ENCODE data around the gene ATP11A. TPM values are rescaled to one million over a fixed set of nuclear protein-coding genes. Genes with fewer than 3 reads are reported as not detected.

Gene ATP11A
- total and polyA plus RNA-seq, 2 experiments from 2014 or later: 12.3 to 52.6 TPM

DNA sequence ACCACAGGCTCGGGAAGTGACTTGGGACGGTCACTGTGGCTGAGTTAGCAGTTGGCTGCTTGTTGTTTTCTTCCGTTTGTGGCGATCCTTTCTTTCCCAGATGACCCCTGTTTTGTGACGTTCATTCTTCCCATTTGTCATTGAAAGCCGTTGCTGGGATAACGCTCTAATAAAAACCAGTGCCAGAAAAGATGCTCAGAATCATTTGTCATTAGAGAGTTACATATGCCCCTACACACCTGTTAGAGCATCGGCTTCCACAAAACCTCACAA lies 239.9 kb downstream of the ATP11A start:
- H3K4me1 ChIP-seq (ENCODE audit: insufficient read depth): no peaks in the 10 kb centered on the region
- H2AFZ ChIP-seq: no peak overlapping the region
- no peaks in the 10 kb centered on the region for H3K27me3 ChIP-seq (ENCODE audit: insufficient read depth)
- no peaks in the 10 kb centered on the region for H3K79me2 ChIP-seq (replicated peaks; ENCODE audit: insufficient read depth)
- Mint-ChIP-seq H3K27me3 (ENCODE audit: insufficient read depth, low read depth, poor library complexity) (peaks cover 14% of the 10 kb centered on the region), H3K4me3 (no peak overlapping the region), H3K4me1 (peaks cover 21% of the 10 kb centered on the region), H3K36me3 (ENCODE audit: low read depth) (peaks cover 12% of the 10 kb centered on the region), H3K9me3 (peaks cover 7% of the 10 kb centered on the region; the same call in 2 of the 3 replicates), H3K27ac (no peak overlapping the region)
- H3K27ac ChIP-seq (ENCODE audit: low read depth): no peak overlapping the region
- H3K9me2 ChIP-seq (ENCODE audit: insufficient read depth): no peaks in the 10 kb centered on the region
- ATAC-seq: no peak
- no peaks in the 10 kb centered on the region for H3F3A ChIP-seq (replicated peaks; ENCODE audit: low read depth)
- no peak for DNase-seq (ENCODE audit: low spot score)
- H3K4me2 ChIP-seq: no peak overlapping the region
- no peak overlapping the region for H3K4me3 ChIP-seq
- TF ChIP-seq, protein P1, sequence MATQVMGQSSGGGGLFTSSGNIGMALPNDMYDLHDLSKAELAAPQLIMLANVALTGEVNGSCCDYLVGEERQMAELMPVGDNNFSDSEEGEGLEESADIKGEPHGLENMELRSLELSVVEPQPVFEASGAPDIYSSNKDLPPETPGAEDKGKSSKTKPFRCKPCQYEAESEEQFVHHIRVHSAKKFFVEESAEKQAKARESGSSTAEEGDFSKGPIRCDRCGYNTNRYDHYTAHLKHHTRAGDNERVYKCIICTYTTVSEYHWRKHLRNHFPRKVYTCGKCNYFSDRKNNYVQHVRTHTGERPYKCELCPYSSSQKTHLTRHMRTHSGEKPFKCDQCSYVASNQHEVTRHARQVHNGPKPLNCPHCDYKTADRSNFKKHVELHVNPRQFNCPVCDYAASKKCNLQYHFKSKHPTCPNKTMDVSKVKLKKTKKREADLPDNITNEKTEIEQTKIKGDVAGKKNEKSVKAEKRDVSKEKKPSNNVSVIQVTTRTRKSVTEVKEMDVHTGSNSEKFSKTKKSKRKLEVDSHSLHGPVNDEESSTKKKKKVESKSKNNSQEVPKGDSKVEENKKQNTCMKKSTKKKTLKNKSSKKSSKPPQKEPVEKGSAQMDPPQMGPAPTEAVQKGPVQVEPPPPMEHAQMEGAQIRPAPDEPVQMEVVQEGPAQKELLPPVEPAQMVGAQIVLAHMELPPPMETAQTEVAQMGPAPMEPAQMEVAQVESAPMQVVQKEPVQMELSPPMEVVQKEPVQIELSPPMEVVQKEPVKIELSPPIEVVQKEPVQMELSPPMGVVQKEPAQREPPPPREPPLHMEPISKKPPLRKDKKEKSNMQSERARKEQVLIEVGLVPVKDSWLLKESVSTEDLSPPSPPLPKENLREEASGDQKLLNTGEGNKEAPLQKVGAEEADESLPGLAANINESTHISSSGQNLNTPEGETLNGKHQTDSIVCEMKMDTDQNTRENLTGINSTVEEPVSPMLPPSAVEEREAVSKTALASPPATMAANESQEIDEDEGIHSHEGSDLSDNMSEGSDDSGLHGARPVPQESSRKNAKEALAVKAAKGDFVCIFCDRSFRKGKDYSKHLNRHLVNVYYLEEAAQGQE (IDR thresholded peaks at IDR 0.05; ENCODE audit: unreplicated experiment): no peak
- TF ChIP-seq ZNF462 (CRISPR knock-in tag; IDR thresholded peaks at IDR 0.05) (no peak), JUNB (IDR thresholded peaks at IDR 0.05; ENCODE audit: unreplicated experiment) (no peak), CREB1 (CRISPR knock-in tag; IDR thresholded peaks at IDR 0.05; ENCODE audit: low read depth) (no peak), EZH2 (IDR thresholded peaks at IDR 0.05; ENCODE audit: low read depth, unreplicated experiment) (no peak), POLR2AphosphoS5 (IDR thresholded peaks at IDR 0.05; ENCODE audit: low read depth) (no peak), EZH2phosphoT487 (IDR thresholded peaks at IDR 0.05; ENCODE audit: unreplicated experiment) (no peak), CTCF (conservative IDR thresholded peaks at IDR 0.05; ENCODE audit: low read depth in 2 of 2) (no peak), NANOG (IDR thresholded peaks at IDR 0.05; ENCODE audit: borderline replicate concordance) (no peak), STAT1 (IDR thresholded peaks at IDR 0.05; ENCODE audit: unreplicated experiment) (no peak), ZNF114 (CRISPR knock-in tag; IDR thresholded peaks at IDR 0.05) (no peak), ZNF331 (CRISPR knock-in tag; IDR thresholded peaks at IDR 0.05; ENCODE audit: low read depth) (no peak)
- TF ChIP-seq, protein P2, sequence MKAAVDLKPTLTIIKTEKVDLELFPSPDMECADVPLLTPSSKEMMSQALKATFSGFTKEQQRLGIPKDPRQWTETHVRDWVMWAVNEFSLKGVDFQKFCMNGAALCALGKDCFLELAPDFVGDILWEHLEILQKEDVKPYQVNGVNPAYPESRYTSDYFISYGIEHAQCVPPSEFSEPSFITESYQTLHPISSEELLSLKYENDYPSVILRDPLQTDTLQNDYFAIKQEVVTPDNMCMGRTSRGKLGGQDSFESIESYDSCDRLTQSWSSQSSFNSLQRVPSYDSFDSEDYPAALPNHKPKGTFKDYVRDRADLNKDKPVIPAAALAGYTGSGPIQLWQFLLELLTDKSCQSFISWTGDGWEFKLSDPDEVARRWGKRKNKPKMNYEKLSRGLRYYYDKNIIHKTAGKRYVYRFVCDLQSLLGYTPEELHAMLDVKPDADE (IDR thresholded peaks at IDR 0.05): no peak
- H3K36me3 ChIP-seq (ENCODE audit: insufficient read depth): no peaks in the 10 kb centered on the region; the same call in 1 of the 2 replicates
- H4K20me1 ChIP-seq (replicated peaks; ENCODE audit: insufficient read depth): peaks cover 8% of the 10 kb centered on the region; the same call in 1 of the 2 replicates

Data from GM23338 (cell line).